GM23338 (cell line): Measurements from ENCODE around the gene RSPO3.

Experiments used
- CREB1 ChIP-seq: fragments of 250-450 bp; sonication (Bioruptor Pico); IDR thresholded peaks from 2 replicates; pipeline ENCODE4 v1.5.0; 2020; ENCODE audit warnings: low read depth, mild to moderate bottlenecking, moderate library complexity
- EZH2 ChIP-seq: fragments of 200-600 bp; sonication (generic); IDR thresholded peaks from one replicate; pipeline ENCODE4 v1.8.0; 2017; ENCODE audit warnings: antibody characterized with exemption, mild to moderate bottlenecking, low read depth; ENCODE audit not compliant: unreplicated experiment
- EZH2phosphoT487 ChIP-seq: fragments of 200-600 bp; sonication (generic); IDR thresholded peaks from one replicate; pipeline ENCODE4 v1.8.1; 2018; ENCODE audit warnings: antibody characterized with exemption; ENCODE audit not compliant: unreplicated experiment
- JUNB ChIP-seq: IDR thresholded peaks from one replicate; pipeline ENCODE4 v1.6.1; 2016; ENCODE audit warnings: antibody characterized with exemption; ENCODE audit not compliant: unreplicated experiment
- NANOG ChIP-seq: IDR thresholded peaks from 2 replicates; pipeline ENCODE4 v1.6.1; 2016; ENCODE audit warnings: antibody characterized with exemption, borderline replicate concordance
- POLR2AphosphoS5 ChIP-seq: IDR thresholded peaks from 2 replicates; pipeline ENCODE4 v1.6.1; 2016; ENCODE audit warnings: antibody characterized with exemption, low read depth
- STAT1 ChIP-seq: IDR thresholded peaks from one replicate; pipeline ENCODE4 v1.6.1; 2016; ENCODE audit warnings: antibody characterized with exemption; ENCODE audit not compliant: unreplicated experiment
- ZNF114 ChIP-seq: fragments of 250-450 bp; sonication (Bioruptor Pico); IDR thresholded peaks from 2 replicates; pipeline ENCODE4 v1.5.0; 2020; ENCODE audit warnings: mild to moderate bottlenecking, moderate library complexity
- ZNF331 ChIP-seq: fragments of 250-450 bp; sonication (Bioruptor Pico); IDR thresholded peaks from 2 replicates; pipeline ENCODE4 v1.5.0; 2020; ENCODE audit warnings: low read depth, mild to moderate bottlenecking, moderate library complexity
- TF ChIP-seq, protein P1 (sequence below), 2 experiments: fragments of 200-600 bp in 1 of 2; sonication (generic) in 1 of 2; conservative IDR thresholded peaks; 2 replicates each; pipeline versions ENCODE4 v1.5.1 to v1.6.1; 2016 to 2017; ENCODE audit warnings: antibody characterized with exemption in 2 of 2, low read depth in 2 of 2, mild to moderate bottlenecking in 2 of 2, moderate library complexity in 1 of 2
- TF ChIP-seq, protein P2 (sequence below): IDR thresholded peaks from one replicate; pipeline ENCODE4 v1.6.1; 2018; ENCODE audit warnings: antibody characterized with exemption; ENCODE audit not compliant: unreplicated experiment
- TF ChIP-seq, protein P3 (sequence below): IDR thresholded peaks from 2 replicates; pipeline ENCODE4 v1.6.1; 2016; ENCODE audit warnings: antibody characterized with exemption
- TF ChIP-seq, protein P4 (sequence below): fragments of 250-450 bp; sonication (Bioruptor Pico); IDR thresholded peaks from 2 replicates; pipeline ENCODE4 v1.5.0; 2020; ENCODE audit warnings: mild to moderate bottlenecking, moderate library complexity

DNA sequence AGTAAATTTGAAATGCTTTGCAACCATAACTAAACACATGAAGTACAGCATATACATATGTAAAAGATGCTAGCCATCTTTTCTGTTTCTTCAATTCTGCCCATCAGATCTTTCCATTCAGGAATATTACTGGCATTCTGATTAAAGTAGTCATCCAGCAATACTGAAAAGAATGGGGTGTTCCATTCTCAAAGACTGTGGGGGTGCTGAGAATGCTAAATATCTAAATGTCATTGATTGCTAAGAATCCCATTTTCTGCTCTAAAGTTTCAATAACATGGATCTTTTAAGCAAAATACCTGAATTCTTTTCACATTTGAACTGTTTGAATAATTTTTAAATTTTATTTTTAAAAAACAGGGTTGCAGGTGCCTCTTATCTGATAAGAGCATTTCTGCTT is 6.2 kb downstream of the RSPO3 start:
- TF ChIP-seq, protein P1, sequence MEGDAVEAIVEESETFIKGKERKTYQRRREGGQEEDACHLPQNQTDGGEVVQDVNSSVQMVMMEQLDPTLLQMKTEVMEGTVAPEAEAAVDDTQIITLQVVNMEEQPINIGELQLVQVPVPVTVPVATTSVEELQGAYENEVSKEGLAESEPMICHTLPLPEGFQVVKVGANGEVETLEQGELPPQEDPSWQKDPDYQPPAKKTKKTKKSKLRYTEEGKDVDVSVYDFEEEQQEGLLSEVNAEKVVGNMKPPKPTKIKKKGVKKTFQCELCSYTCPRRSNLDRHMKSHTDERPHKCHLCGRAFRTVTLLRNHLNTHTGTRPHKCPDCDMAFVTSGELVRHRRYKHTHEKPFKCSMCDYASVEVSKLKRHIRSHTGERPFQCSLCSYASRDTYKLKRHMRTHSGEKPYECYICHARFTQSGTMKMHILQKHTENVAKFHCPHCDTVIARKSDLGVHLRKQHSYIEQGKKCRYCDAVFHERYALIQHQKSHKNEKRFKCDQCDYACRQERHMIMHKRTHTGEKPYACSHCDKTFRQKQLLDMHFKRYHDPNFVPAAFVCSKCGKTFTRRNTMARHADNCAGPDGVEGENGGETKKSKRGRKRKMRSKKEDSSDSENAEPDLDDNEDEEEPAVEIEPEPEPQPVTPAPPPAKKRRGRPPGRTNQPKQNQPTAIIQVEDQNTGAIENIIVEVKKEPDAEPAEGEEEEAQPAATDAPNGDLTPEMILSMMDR (conservative IDR thresholded peaks at IDR 0.05; ENCODE audit: low read depth in 2 of 2) = no peak
- TF ChIP-seq, protein P2, sequence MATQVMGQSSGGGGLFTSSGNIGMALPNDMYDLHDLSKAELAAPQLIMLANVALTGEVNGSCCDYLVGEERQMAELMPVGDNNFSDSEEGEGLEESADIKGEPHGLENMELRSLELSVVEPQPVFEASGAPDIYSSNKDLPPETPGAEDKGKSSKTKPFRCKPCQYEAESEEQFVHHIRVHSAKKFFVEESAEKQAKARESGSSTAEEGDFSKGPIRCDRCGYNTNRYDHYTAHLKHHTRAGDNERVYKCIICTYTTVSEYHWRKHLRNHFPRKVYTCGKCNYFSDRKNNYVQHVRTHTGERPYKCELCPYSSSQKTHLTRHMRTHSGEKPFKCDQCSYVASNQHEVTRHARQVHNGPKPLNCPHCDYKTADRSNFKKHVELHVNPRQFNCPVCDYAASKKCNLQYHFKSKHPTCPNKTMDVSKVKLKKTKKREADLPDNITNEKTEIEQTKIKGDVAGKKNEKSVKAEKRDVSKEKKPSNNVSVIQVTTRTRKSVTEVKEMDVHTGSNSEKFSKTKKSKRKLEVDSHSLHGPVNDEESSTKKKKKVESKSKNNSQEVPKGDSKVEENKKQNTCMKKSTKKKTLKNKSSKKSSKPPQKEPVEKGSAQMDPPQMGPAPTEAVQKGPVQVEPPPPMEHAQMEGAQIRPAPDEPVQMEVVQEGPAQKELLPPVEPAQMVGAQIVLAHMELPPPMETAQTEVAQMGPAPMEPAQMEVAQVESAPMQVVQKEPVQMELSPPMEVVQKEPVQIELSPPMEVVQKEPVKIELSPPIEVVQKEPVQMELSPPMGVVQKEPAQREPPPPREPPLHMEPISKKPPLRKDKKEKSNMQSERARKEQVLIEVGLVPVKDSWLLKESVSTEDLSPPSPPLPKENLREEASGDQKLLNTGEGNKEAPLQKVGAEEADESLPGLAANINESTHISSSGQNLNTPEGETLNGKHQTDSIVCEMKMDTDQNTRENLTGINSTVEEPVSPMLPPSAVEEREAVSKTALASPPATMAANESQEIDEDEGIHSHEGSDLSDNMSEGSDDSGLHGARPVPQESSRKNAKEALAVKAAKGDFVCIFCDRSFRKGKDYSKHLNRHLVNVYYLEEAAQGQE = no peak
- TF ChIP-seq EZH2 (no peak), ZNF331 (CRISPR knock-in tag) (no peak), POLR2AphosphoS5 (no peak), EZH2phosphoT487 (no peak), NANOG (no peak), JUNB (no peak), CREB1 (CRISPR knock-in tag) (no peak), ZNF114 (CRISPR knock-in tag) (no peak), STAT1 (no peak)
- TF ChIP-seq, protein P3, sequence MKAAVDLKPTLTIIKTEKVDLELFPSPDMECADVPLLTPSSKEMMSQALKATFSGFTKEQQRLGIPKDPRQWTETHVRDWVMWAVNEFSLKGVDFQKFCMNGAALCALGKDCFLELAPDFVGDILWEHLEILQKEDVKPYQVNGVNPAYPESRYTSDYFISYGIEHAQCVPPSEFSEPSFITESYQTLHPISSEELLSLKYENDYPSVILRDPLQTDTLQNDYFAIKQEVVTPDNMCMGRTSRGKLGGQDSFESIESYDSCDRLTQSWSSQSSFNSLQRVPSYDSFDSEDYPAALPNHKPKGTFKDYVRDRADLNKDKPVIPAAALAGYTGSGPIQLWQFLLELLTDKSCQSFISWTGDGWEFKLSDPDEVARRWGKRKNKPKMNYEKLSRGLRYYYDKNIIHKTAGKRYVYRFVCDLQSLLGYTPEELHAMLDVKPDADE = no peak
- TF ChIP-seq, protein P4, sequence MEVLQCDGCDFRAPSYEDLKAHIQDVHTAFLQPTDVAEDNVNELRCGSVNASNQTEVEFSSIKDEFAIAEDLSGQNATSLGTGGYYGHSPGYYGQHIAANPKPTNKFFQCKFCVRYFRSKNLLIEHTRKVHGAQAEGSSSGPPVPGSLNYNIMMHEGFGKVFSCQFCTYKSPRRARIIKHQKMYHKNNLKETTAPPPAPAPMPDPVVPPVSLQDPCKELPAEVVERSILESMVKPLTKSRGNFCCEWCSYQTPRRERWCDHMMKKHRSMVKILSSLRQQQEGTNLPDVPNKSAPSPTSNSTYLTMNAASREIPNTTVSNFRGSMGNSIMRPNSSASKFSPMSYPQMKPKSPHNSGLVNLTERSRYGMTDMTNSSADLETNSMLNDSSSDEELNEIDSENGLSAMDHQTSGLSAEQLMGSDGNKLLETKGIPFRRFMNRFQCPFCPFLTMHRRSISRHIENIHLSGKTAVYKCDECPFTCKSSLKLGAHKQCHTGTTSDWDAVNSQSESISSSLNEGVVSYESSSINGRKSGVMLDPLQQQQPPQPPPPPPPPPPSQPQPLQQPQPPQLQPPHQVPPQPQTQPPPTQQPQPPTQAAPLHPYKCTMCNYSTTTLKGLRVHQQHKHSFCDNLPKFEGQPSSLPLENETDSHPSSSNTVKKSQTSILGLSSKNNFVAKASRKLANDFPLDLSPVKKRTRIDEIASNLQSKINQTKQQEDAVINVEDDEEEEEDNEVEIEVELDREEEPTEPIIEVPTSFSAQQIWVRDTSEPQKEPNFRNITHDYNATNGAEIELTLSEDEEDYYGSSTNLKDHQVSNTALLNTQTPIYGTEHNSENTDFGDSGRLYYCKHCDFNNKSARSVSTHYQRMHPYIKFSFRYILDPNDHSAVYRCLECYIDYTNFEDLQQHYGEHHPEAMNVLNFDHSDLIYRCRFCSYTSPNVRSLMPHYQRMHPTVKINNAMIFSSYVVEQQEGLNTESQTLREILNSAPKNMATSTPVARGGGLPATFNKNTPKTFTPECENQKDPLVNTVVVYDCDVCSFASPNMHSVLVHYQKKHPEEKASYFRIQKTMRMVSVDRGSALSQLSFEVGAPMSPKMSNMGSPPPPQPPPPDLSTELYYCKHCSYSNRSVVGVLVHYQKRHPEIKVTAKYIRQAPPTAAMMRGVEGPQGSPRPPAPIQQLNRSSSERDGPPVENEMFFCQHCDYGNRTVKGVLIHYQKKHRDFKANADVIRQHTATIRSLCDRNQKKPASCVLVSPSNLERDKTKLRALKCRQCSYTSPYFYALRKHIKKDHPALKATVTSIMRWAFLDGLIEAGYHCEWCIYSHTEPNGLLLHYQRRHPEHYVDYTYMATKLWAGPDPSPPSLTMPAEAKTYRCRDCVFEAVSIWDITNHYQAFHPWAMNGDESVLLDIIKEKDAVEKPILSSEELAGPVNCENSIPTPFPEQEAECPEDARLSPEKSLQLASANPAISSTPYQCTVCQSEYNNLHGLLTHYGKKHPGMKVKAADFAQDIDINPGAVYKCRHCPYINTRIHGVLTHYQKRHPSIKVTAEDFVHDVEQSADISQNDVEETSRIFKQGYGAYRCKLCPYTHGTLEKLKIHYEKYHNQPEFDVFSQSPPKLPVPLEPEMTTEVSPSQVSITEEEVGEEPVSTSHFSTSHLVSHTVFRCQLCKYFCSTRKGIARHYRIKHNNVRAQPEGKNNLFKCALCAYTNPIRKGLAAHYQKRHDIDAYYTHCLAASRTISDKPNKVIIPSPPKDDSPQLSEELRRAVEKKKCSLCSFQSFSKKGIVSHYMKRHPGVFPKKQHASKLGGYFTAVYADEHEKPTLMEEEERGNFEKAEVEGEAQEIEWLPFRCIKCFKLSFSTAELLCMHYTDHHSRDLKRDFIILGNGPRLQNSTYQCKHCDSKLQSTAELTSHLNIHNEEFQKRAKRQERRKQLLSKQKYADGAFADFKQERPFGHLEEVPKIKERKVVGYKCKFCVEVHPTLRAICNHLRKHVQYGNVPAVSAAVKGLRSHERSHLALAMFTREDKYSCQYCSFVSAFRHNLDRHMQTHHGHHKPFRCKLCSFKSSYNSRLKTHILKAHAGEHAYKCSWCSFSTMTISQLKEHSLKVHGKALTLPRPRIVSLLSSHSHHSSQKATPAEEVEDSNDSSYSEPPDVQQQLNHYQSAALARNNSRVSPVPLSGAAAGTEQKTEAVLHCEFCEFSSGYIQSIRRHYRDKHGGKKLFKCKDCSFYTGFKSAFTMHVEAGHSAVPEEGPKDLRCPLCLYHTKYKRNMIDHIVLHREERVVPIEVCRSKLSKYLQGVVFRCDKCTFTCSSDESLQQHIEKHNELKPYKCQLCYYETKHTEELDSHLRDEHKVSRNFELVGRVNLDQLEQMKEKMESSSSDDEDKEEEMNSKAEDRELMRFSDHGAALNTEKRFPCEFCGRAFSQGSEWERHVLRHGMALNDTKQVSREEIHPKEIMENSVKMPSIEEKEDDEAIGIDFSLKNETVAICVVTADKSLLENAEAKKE = no peak
